CD4-positive, alpha-beta memory T cell (primary cell): Measurements from ENCODE around the gene ADAMTS8. TPM values are rescaled to one million over a fixed set of nuclear protein-coding genes. Genes with fewer than 3 reads are reported as not detected.

Experiments
- CTCF ChIA-PET: fragments of 350-600 bp; sonication (Branson Sonifier 250); formaldehyde crosslinking; loops from one replicate; lab custom pipeline; 2021; ENCODE audit warnings: inconsistent platforms; ENCODE audit not compliant: partially characterized antibody; lab: Charles Lee
- POLR2A ChIA-PET: fragments of 350-600 bp; sonication (Branson Sonifier 250); formaldehyde crosslinking; loops from one replicate; lab custom pipeline; 2021; ENCODE audit not compliant: partially characterized antibody; lab: Charles Lee
- DNase-seq, 5 donors: peaks; one replicate each; pipeline versions ENCODE4 v3.0.0 to v3.0.0-alpha.2; 2020 to 2022; ENCODE audit warnings: mixed read lengths in 1 of 5
- H3K27ac ChIP-seq: one replicate; pipeline ENCODE4 v1.7.0; 2013; ENCODE audit warnings: low read depth, low read length
- H3K27me3 ChIP-seq: 2 replicates; pipeline ENCODE4 v1.7.0; 2013; ENCODE audit warnings: mild to moderate bottlenecking, low read length, moderate library complexity; ENCODE audit not compliant: insufficient read depth
- H3K36me3 ChIP-seq: 2 replicates; pipeline ENCODE4 v1.7.0; 2013; ENCODE audit warnings: mild to moderate bottlenecking, low read length, moderate library complexity; ENCODE audit not compliant: insufficient read depth
- H3K4me1 ChIP-seq: 2 replicates; pipeline ENCODE4 v1.7.0; 2013; ENCODE audit warnings: mild to moderate bottlenecking, low read length, moderate library complexity; ENCODE audit not compliant: insufficient read depth
- H3K4me3 ChIP-seq, 2 donors: one replicate each; pipeline ENCODE4 v1.7.0; 2013; ENCODE audit warnings: low read length in 2 of 2, mild to moderate bottlenecking in 1 of 2
- H3K9me3 ChIP-seq, 2 donors: one replicate each; pipeline ENCODE4 v1.7.0; 2013; ENCODE audit warnings: low read length in 2 of 2, control low read depth in 1 of 2; ENCODE audit not compliant: control insufficient read depth in 1 of 2
- H3K27ac Mint-ChIP-seq, 7 donors: one replicate each; pipeline ENCODE4 v1.8.0; 2020 to 2021; ENCODE audit warnings: mixed read lengths in 7 of 7, mild to moderate bottlenecking in 6 of 7, inconsistent platforms in 3 of 7, moderate library complexity in 3 of 7
- H3K27me3 Mint-ChIP-seq, 2 donors: one replicate each; pipeline ENCODE4 v1.8.0; 2020 to 2021; ENCODE audit warnings: mixed read lengths in 2 of 2
- H3K36me3 Mint-ChIP-seq, 2 donors: one replicate each; pipeline ENCODE4 v1.8.0; 2020 to 2021; ENCODE audit warnings: mixed read lengths in 2 of 2, inconsistent platforms in 1 of 2, mild to moderate bottlenecking in 1 of 2
- H3K4me1 Mint-ChIP-seq, 4 donors: one replicate each; pipeline ENCODE4 v1.8.0; 2020 to 2021; ENCODE audit warnings: mixed read lengths in 4 of 4, mild to moderate bottlenecking in 1 of 4
- H3K4me3 Mint-ChIP-seq, 8 donors: one replicate each; pipeline ENCODE4 v1.8.0; 2020 to 2021; ENCODE audit warnings: mixed read lengths in 8 of 8, mild to moderate bottlenecking in 7 of 8, moderate library complexity in 6 of 8, inconsistent platforms in 3 of 8
- H3K9me3 Mint-ChIP-seq, 8 donors: one replicate each; pipeline ENCODE4 v1.8.0; 2020 to 2021; ENCODE audit warnings: mixed read lengths in 8 of 8, mild to moderate bottlenecking in 5 of 8, inconsistent platforms in 3 of 8, moderate library complexity in 1 of 8
- intact Hi-C: fragments of 100-400 bp; cut with micrococcal nuclease; formaldehyde crosslinking; loops from one replicate; pipeline ENCODE4 v1.15.1; 2023
- polyA plus RNA-seq, 2 donors: library from polyadenylated mRNA; unstranded; fragments of 300-500 nt; fragmentation: Illumina TruSeq; gene quantifications; one replicate each; pipeline ENCODE4 v1.2.3, GENCODE V29; 2021
- total RNA-seq, 2 experiments: library from RNA; stranded (reverse); gene quantifications; one replicate each; pipeline ENCODE4 v1.2.3, GENCODE V29; 2021

Gene ADAMTS8
- total and polyA plus RNA-seq, 4 experiments from 2014 or later = not detected

DNA sequence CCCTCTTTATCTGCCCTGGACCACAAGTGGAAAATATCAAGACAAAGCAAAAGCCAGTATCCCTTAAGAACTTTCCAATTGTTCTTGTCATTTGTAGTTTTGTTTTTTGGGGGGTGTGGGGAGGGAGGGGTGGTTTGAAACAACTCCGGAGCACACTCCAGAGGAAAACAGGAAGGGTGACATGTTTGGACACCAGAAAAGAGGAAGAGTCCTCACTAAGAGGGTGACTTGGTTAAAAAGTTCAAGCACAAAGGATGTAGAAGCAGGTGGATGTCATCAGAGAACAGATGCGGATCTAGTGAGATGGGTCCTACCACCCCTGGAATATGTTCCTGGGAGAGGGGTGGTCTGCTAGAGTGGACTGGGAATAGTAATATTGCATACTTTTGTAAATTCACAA lies 25.8 kb downstream of the ADAMTS8 start:
- H3K36me3 Mint-ChIP-seq = no peaks in the 10 kb centered on the region
- intact Hi-C loops = no loop called here
- no peak overlapping the region for H3K27ac ChIP-seq

DNA sequence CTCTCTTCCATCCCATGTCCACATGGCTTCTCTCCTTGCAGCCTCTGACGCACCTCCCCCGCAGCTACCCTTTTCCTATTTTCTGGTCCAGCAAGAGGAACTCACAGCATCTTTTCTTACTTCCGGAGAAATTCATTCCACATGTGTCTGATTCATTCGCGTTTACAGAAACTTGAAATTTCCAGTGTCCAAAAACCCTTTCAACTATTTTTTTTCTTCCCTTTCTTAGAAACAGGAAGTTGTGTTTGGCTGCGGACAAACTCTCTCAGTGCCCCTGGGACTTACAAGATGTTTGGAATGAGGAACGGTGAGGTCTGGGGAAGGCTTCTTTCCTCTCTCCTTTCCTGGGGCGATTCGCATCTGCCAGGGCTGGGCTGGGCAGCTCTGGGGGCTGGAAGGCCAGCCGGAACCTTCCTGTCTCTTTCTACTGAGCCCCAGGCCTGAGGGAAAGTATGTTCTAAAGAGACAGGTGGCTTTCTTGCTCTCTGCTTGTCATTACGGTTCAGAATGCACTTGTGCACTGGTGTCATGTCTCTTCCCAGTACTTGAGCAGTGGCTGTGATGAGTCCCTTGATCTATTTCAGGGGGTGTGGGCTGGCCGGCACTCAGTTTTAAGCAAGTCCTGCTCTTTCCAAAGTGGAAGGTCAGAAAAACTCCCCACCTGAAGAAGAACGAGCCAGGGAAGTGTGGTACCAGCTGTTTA lies 27.5 kb downstream of the ADAMTS8 start:
- no peak overlapping the region for H3K27ac ChIP-seq
- CTCF ChIA-PET = interaction anchor here (1.2 kb wide), 1 partner anchor 13 kb away, joined by 3 read pairs; no protein-coding TSS in a partner anchor
- Mint-ChIP-seq H3K36me3 (no peaks in the 10 kb centered on the region), H3K27me3 (peaks cover 10 to 14% of the 10 kb centered on the region in 2 donors), H3K9me3 (no peaks in the 10 kb centered on the region), H3K4me3 (peak overlapping the region in 2 of 8 donors; percentile 14 to 35), H3K4me1 (peaks cover 6 to 14% (median 9%) of the 10 kb centered on the region in 4 donors), H3K27ac (peak overlapping the region in 1 of 7 donors; percentile 3)
- peaks cover 3% of the 10 kb centered on the region for H3K4me1 ChIP-seq
- no peaks in the 10 kb centered on the region for H3K9me3 ChIP-seq
- POLR2A ChIA-PET = no interaction called here
- no peak for DNase-seq
- no peak overlapping the region for H3K4me3 ChIP-seq
- no peaks in the 10 kb centered on the region for H3K27me3 ChIP-seq
- intact Hi-C loops = no loop called here
- H3K36me3 ChIP-seq = no peaks in the 10 kb centered on the region

More for the DNA sequence above, 25.8 kb downstream of the ADAMTS8 start:
- H3K27me3 Mint-ChIP-seq = peaks cover 8 to 14% of the 10 kb centered on the region in 2 donors
- H3K27ac Mint-ChIP-seq = peak overlapping the region in 2 of 7 donors; percentile 26 to 34
- H3K4me3 ChIP-seq = no peak overlapping the region
- ChIA-PET POLR2A (no interaction called here), CTCF (no interaction called here)
- H3K4me1 Mint-ChIP-seq = peaks cover 6 to 14% (median 9%) of the 10 kb centered on the region in 4 donors
- no peaks in the 10 kb centered on the region for H3K9me3 Mint-ChIP-seq
- H3K4me3 Mint-ChIP-seq = no peak overlapping the region
- H3K4me1 ChIP-seq = peaks cover 3% of the 10 kb centered on the region
- DNase-seq = no peak
- no peaks in the 10 kb centered on the region for H3K36me3 ChIP-seq
- H3K27me3 ChIP-seq = no peaks in the 10 kb centered on the region
- H3K9me3 ChIP-seq = no peaks in the 10 kb centered on the region

DNA sequence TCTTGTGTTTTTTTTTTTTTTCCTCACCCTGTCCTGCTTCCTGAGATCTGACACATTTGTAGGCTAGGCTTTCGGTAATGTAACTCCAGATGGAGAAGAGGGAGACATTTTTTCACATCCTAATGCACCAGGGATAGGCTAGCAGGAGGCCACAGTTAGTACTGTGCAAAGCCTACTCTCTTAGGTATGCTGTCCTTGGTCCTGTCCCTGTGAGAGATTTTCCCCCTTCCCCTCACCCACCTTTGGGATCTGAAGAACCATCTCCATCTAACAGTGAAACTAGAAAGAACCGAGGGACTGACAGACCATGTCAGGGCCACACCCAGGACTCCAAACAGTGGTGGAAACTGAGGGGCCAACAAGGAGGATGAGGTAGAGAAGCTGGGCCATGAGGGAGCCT lies 29.2 kb downstream of the ADAMTS8 start:
- Histone ChIP-seq H3K4me3 (no peak overlapping the region), H3K36me3 (no peaks in the 10 kb centered on the region), H3K4me1 (peaks cover 3% of the 10 kb centered on the region), H3K9me3 (no peaks in the 10 kb centered on the region), H3K27me3 (no peaks in the 10 kb centered on the region), H3K27ac (no peak overlapping the region)
- DNase-seq = no peak
- Mint-ChIP-seq H3K9me3 (no peaks in the 10 kb centered on the region), H3K4me3 (peak overlapping the region in 1 of 8 donors; percentile 43), H3K36me3 (no peaks in the 10 kb centered on the region), H3K4me1 (peaks cover 6 to 14% (median 9%) of the 10 kb centered on the region in 4 donors), H3K27ac (no peak overlapping the region), H3K27me3 (peaks cover 10 to 16% of the 10 kb centered on the region in 2 donors)
- CTCF ChIA-PET = interaction anchor here (0.7 kb wide), 1 partner anchor 1307 kb away, joined by 3 read pairs; no protein-coding TSS in a partner anchor
- intact Hi-C loops = no loop called here
- POLR2A ChIA-PET = no interaction called here

DNA sequence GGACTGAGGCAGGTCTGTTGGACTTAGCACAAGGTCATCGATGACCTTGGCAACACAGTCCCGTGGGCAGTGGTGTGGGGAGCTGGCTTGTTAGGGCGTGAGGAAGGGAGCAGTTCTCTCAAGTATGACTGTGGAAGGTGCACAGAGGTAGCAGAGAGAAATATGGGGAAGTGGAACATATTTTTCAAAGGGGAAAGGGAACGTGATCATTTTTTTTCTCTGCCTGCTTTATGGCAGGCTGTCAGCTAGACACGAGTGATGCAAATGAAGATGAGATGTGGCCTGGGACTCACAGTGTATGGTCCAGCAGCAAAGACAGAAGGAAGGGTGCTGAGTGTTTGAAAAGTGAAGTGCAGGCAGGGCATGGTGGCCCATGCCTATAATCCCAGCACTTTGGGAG lies 30.6 kb downstream of the ADAMTS8 start:
- H3K27me3 ChIP-seq = no peaks in the 10 kb centered on the region
- no peak overlapping the region for H3K4me3 ChIP-seq
- peaks cover 3% of the 10 kb centered on the region for H3K4me1 ChIP-seq
- Mint-ChIP-seq H3K27me3 (peaks cover 10 to 14% of the 10 kb centered on the region in 2 donors), H3K36me3 (no peaks in the 10 kb centered on the region), H3K9me3 (no peaks in the 10 kb centered on the region), H3K4me1 (peaks cover 6 to 14% (median 9%) of the 10 kb centered on the region in 4 donors), H3K4me3 (no peak overlapping the region), H3K27ac (no peak overlapping the region)
- ChIA-PET POLR2A (no interaction called here), CTCF (no interaction called here)
- no peaks in the 10 kb centered on the region for H3K36me3 ChIP-seq
- DNase-seq = no peak
- intact Hi-C loops = no loop called here
- no peak overlapping the region for H3K27ac ChIP-seq
- H3K9me3 ChIP-seq = no peaks in the 10 kb centered on the region

DNA sequence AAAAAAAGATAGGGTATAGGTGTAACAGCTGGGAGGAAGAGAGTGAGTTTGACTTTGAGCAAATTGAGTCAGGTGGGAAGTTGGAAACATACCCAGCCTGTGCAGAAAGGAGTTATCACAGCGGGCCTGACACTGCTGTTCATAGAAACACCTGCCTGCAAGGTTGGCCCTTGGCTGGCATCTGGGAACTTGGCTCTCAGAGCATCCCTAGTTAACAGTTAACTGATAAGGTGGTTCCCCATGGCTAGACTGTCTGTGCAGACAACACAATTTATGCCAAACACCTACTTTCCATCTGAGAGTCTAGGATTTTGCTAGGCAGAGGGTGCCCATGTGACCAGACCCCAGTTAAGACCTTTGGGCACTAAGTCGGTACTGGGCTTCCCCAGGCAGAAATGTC lies 31.4 kb downstream of the ADAMTS8 start:
- Mint-ChIP-seq H3K27me3 (peaks cover 10 to 14% of the 10 kb centered on the region in 2 donors), H3K4me1 (peaks cover 8 to 20% (median 9%) of the 10 kb centered on the region in 4 donors), H3K36me3 (no peaks in the 10 kb centered on the region), H3K9me3 (no peaks in the 10 kb centered on the region), H3K27ac (no peak overlapping the region), H3K4me3 (no peak overlapping the region)
- H3K36me3 ChIP-seq = no peaks in the 10 kb centered on the region
- H3K9me3 ChIP-seq = no peaks in the 10 kb centered on the region
- DNase-seq = no peak
- H3K4me1 ChIP-seq = peaks cover 3% of the 10 kb centered on the region
- intact Hi-C loops = no loop called here
- H3K27ac ChIP-seq = no peak overlapping the region
- ChIA-PET CTCF (no interaction called here), POLR2A (no interaction called here)
- no peak overlapping the region for H3K4me3 ChIP-seq
- H3K27me3 ChIP-seq = no peaks in the 10 kb centered on the region

DNA sequence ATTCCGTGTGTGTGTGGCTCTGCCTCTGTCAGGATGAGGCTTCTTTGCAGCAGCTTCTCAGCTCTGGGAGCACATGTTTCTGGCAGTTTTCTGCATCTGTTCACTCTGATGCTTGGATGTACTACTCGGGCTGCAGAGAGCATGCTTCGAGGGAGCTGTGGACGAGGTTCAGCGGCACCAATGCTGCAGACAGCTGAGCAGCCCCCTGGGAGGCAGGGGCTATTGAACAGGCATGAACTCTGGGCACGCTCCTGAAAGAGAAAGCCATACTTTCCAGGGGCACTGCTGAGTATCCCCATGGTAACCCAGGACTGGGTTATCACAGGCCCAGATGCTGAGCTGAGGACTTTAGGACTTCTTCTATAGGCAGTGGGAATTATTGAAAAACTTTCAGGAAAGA lies 33.8 kb downstream of the ADAMTS8 start:
- POLR2A ChIA-PET = no interaction called here
- intact Hi-C loops = no loop called here

DNA sequence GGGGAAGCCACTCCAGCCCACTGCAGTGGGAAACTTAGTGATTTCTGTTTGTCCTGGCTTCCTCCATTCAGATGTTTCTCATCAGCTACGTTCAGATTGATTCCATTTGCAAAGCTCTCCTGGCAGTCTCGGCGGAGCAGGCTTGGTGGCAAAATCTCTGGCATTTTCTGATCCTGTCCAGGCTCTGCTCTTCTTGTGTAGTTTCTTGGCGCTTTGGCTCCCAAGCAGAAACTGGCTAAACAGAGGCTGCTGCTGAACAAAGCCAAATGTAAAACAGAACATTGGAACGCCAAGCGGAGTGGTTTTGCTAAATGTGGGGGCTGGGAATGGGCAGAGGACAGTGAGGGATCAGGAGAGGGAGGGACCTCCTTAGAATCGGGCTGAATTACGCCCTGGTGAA lies 36.7 kb downstream of the ADAMTS8 start:
- intact Hi-C loops = no loop called here
- Histone ChIP-seq H3K27ac (no peak overlapping the region), H3K4me1 (peaks cover 17% of the 10 kb centered on the region), H3K36me3 (no peaks in the 10 kb centered on the region), H3K4me3 (no peak overlapping the region), H3K9me3 (no peaks in the 10 kb centered on the region), H3K27me3 (no peaks in the 10 kb centered on the region)
- H3K4me3 Mint-ChIP-seq = no peak overlapping the region
- H3K9me3 Mint-ChIP-seq = no peaks in the 10 kb centered on the region
- DNase-seq = no peak
- POLR2A ChIA-PET = no interaction called here
- H3K4me1 Mint-ChIP-seq = peaks cover 14 to 31% (median 25%) of the 10 kb centered on the region in 4 donors
- peaks cover 2% of the 10 kb centered on the region in 2 donors for H3K27me3 Mint-ChIP-seq
- H3K36me3 Mint-ChIP-seq = no peaks in the 10 kb centered on the region
- CTCF ChIA-PET = no interaction called here
- H3K27ac Mint-ChIP-seq = no peak overlapping the region

More for the DNA sequence above, 33.8 kb downstream of the ADAMTS8 start:
- no peak for DNase-seq
- Histone ChIP-seq H3K4me1 (peaks cover 2% of the 10 kb centered on the region), H3K9me3 (no peaks in the 10 kb centered on the region), H3K36me3 (no peaks in the 10 kb centered on the region), H3K4me3 (no peak overlapping the region), H3K27ac (no peak overlapping the region), H3K27me3 (no peaks in the 10 kb centered on the region)
- Mint-ChIP-seq H3K4me1 (peaks cover under 1 to 14% (median 8%) of the 10 kb centered on the region in 4 donors), H3K36me3 (no peaks in the 10 kb centered on the region), H3K27ac (no peak overlapping the region), H3K9me3 (no peaks in the 10 kb centered on the region), H3K27me3 (peaks cover 2 to 8% of the 10 kb centered on the region in 2 donors), H3K4me3 (no peak overlapping the region)
- CTCF ChIA-PET = interaction anchor here (1.2 kb wide), 1 partner anchor 40 kb away, joined by 3 read pairs; no protein-coding TSS in a partner anchor
